CD4-positive, alpha-beta T cell treated with Interleukin-12 subunit alpha and Interleukin-12 subunit beta, for 1 hour (primary cell): ENCODE results near the gene LAMC3.
"Not testable (repeated sequence)": the region's sequence is repeated elsewhere in the genome, so short reads cannot be mapped to it uniquely, and the experiment has no call there.

ENCODE experiments used
- DNase-seq: peaks from one replicate; pipeline ENCODE4 v3.0.0-alpha.2; 2020

The LAMC3 gene

DNA sequence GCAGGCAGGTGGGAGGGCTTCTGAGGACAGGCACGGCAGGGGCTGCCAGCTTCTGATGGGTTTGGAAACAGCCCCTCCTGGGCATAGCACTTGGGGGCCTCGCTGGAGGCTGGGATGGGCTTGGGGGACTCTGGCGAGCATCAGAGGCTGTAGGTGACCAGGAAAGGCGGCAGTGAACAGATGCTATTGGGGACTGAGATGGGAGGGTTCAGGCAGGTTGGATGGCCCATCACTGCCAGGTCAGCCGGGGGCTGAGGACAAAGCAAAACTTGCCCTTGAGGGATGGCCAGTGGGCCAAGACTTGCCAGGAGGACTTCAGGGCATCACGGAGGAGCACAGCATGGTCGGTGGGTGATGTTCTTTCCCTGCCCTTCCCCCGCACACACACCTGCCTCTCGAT, 94.0 kb downstream of the LAMC3 start:
- DNase-seq: no peak

DNA sequence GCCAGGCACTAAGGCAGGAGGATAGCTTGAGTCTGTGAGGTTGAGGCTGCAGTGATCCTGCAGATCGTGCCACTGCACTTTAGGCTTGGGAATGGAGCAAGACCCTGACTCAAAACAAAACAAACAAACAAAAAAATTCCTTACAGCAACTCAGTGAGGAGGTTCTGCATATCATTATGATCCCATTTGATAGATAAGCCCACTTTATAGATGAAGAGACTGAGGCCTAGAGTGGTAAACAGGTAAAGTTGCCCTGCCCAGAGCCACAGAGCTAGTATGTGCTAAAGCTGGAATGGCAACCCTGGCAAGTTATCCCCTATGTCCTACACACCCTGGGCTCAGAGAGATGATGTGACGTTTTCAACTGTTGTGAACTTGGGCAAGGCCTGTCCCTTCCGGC, 94.6 kb downstream of the LAMC3 start:
- DNase-seq: no peak

DNA sequence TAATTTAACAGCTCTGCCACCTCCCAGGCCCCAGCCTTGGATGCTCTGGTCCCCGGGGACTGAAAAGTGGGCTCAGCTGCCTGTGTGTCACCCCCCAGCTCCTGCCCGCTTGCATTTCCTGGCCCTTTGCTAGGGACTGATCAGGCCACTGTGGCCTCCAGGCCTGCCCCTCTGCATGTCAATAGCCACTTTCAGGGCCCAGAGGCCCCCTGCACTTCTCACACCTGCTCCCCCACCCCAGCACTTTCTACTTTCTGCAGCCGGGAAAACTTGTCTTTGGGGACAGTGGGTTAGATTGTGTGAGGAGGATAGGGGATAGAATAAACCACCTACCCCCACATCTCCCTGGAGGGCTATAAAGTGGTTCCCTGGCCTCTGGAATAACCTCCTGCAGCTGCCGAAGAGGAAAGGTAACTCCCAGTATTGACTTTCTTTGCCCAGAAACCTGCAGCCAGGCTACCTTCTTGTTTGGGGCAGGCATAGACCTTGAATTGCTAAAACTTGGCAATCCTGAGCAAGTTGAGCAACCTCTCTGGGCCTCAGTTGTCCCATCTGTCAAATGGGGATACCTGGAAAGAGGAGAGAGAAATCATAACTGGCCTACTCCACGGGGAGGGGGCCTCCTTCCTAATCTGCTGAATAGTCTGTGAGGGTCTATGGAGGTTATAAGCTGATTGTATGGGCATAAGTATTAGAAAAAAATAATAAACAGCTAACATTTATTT, 95.2 kb downstream of the LAMC3 start:
- DNase-seq: no peak

DNA sequence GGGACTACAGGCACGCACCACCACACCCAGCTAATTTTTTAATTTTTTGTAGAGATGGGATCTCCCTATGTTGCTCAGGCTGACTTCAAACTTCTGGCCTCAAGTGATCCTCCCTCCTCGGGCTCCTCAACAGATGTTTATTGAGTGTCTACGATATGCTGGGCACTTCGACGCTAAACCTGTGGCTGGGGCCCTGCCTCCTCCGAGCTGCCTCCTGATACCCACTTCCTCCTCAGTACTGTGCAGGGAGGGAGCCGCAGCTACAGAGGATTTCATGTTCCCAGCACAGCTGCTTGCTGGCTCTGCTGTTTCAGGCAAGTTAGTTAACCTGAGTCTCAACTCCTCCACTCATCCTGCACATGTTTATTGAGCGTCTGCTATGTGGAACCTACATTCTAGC, 97.0 kb downstream of the LAMC3 start:
- DNase-seq: no peak

DNA sequence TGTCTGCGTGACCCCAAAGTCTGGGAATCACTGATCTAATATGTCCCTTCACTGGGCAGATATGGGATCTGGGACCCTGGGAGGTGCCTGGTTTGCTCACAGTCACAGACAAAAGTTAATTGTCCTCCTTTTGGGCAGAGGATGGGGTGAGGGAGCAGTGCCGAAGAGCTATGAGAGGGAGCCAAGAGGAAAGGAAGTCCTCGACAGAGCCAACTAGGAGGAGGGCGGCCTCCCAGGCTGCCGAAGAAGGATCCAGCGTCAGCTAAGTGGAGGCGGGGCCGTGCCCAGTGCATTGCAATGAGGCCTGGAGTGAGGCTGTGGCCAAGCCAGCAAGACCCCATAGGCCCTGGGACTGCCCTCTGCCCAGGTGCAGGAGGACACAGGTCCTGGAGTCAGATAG, 98.8 kb downstream of the LAMC3 start:
- DNase-seq: no peak

DNA sequence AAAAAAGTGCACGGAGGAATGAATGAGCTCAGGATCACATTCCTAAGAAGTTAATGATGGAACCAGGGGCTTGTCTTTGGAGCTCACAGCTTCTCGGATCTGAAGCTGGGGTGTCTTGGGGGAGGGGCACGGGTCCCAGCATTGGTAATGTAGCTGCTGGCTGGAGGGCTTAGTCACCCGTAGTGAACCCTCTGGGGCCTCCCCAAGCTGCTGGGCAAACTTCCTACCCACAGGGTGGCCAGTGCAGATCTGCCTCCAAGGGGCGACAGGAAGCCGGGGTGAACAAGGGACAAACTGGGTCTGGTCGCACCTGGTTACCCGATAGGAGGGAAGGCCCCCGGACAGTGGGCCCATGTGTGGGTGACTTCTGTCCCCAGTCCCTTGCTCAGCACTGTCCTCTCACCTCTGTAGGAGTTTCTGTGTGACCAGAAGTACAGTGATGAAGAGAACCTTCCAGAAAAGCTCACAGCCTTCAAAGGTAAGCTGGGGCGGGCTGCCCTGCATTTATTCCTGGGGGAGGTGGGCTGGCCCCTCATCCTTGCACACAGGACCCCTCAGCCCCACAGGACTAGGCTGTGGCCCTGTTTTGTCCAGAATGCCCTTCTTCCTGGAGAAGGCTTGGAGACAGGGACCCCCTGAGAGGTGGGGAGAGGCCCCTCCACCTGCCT, 102.3 kb downstream of the LAMC3 start:
- DNase-seq: no peak

DNA sequence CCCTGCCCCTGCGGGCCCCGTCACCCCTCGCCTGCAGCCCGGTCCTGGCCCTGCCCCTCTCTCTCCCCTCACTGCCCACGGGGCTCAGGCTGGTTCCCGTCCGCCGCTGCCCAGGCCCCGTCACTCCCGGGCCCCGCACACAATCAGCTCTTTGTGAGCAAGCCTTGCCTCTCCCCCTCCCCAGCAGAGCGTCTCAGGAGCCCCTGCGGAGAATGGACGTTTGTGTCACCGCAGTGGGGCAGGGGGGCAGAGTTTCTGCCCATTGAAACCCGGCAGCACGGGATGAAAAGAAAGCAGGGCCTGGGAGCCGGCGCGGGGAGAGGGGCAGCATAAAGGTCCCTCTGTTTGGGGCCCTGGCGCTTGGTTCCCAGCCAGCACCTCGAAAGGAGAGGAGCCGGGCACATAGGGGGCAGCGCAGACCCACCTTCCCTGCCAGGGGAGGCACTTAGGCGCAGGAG, 102.9 kb downstream of the LAMC3 start:
- no peak for DNase-seq

DNA sequence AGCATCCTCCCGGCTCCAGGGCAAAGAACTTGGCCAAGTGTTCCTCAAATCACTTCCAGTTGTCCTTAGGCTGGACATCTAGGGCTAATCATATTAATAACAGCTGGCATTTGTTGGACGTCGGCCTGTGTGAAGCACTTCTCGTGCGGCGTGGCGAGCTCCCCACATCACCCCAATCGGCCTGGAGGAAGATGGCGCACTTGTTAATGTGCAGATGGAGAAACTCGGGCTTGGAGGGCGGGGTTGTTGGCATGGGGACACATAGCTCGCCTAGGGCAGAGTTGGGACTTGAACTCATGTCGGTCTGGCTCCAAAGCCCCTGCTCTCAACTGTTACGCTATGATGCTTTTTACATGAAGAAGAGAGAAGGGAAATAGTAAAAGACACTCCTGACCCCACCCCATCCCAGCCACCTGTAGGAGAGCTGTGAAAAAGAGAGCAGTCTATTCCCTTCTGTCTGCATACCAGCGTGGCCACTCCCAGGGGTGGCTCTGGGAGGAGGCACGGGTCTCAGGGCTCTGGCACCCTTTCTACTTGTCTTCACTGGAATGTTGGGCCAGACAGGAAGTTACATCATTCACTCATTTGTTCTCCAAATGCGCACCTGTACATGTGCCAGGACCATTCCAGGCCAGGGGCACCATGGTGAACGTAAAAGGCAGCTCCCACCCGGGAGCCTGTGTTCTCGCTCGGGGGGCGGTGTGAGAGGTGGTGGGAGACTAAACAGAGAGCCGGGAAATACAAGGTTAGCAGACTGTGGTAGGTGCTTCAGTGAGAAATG, 103.6 kb downstream of the LAMC3 start:
- DNase-seq: no peak

DNA sequence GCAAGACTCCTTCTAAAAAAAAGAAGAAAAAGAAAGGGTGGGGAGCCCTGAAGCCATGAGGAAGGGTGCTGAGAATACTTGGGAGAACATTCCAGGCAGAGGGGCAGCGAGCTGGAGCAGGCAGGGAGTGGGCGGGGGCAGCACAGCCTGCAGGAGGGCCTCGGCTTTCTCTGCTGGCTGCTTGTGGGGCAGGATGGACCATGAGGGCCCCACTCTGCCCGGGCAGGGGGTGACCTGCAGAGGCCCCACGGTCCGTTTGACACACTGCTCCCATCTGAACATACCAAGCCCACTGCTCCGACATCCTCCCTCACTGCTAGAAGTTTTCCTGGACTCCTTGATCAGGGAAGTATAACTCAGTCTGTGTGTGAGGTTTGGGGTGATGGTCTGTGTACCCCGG, 104.7 kb downstream of the LAMC3 start:
- DNase-seq: no peak

DNA sequence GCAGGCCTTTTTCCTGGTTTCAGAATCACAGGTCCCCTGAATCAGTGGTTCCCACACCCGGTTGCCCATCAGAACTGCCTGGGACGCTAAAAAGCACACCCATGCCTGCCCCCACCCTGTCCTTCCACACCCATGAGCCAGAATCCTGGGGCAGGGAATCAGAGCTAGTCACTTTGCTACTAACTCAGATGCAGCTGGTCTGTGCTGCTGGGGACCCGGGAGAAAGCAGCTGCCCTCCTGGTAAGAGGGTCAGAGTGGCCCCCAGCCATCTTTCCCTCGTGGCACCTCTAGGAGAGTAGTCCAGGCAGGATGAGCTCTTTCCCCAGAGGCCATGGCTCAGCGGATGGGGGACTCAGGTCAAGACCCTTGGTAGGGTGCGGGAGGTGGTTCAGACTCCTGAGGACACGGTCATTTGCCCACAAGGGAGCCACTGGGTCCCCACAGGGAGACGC, 105.1 kb downstream of the LAMC3 start:
- DNase-seq: no peak

DNA sequence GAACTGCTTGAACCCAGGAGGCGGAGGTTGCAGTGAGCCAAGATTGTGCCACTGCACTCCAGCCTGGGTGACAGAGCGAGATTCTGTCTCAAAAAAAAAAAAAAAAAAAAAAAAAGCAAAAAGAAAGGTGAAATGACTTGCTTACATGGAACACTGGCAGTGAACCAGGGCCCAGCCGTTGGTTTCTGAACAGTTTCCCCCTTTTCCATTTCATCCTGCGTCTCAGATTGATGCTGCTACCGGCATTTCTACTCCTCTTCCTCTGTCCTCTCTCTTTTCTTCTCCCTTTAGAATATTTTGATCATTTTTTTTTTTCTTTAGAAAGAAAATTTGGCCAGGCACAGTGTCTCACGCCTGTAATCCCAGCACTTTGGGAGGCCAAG, 106.4 kb downstream of the LAMC3 start:
- not testable (repeated sequence) for DNase-seq

DNA sequence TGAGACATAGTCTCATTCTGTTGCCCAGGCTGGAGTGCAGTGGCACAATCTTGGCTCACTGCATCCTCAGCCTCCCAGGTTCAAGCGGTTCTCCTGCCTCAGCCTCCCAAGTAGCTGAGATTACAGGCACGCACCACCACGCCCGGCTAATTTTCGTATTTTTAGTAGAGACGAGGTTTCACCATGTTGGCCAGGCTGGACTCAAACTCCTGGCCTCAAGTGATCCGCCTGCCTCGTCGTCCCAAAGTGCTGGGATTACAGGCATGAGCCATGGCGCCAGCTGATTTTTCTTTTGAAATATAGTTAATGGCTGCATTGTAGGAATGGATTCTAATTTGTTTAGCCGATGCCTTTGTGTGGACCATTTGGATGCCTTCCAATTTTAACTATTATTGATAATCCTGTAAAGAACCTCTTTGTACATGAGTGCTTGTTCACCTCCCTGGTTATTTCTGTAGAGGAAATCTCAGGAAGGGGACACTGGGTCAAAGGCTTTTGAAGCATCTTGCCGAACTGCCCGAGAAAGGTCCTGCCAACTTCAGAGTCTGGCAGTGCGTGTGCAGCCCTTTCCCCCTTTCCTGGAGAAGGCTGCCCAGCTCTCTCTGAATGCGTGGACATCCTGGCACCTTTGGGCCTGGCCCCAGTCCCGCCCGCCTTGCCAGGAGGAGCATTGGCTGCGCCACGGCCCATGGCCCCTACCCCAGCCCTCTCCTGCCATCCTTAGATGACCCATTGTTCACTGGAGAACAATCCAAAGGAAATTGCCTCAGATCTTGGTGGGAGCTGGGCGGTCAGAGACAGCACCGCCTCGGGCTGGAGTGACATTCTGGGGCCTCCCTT, 107.5 kb downstream of the LAMC3 start:
- no peak for DNase-seq

DNA sequence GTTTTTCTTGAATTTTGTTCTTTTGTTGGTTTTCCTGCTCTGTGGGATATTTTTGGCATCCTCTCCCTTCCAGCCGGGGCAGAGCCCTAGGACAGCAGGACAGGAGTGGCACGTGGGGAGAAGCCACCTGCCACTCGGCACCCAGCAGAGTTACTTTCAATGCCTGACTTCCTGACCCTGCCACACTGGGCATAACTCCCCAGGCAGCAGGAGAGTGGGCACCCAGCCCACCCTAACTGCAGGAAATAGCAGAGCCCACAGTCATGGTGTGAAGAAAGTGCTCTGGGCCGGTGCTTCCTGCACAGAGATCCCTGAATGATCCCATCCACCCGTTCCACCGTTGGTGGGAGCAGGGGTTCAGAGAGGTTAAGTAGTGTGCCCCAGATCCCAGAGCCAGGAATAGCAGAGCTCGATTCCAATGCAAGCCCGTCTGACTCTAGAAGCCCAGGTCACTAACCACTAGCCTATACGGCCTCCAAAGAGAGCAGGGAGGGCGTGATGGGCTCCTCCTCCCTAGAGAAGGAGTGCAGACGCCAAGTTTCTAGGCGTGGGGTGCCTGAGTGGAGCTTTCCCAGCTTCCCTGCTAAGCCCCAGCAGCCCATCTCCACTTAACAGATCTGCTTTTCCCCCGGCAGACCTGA, 108.3 kb downstream of the LAMC3 start:
- no peak for DNase-seq

DNA sequence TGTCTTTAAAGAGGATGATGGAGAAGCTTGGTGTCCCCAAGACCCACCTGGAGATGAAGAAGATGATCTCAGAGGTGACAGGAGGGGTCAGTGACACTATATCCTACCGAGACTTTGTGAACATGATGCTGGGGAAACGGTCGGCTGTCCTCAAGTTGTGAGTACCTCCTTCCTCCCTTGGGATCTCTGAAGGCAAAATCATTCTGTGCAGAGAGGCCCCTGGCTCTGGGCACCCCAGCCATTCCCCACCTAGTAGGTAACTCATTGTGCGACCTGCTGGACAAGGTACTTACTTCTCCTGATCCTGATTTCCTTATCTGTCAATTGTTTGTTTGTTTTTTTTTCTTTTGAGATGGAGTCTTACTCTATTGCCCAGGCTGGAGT, 108.8 kb downstream of the LAMC3 start:
- no peak for DNase-seq

DNA sequence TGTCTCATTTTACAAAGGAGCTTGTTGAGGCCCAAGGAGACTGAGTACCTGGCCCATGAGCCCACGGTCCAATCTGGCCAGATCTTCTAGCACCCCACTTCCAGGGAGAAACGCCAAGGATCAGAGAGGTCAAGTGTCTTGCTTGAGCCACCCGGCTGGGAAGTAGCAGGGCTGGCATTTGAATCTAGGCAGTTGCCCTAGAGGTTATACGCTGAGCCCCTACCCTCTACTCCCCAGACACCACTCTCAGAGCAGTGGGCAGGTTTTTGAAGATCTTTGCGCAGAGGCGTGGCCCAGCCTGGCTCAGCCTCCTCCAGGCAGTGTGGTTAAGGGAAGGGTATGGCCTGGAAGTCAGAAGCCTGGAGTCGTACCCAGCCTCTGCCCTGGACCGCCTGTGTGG, 110.6 kb downstream of the LAMC3 start:
- no peak for DNase-seq

DNA sequence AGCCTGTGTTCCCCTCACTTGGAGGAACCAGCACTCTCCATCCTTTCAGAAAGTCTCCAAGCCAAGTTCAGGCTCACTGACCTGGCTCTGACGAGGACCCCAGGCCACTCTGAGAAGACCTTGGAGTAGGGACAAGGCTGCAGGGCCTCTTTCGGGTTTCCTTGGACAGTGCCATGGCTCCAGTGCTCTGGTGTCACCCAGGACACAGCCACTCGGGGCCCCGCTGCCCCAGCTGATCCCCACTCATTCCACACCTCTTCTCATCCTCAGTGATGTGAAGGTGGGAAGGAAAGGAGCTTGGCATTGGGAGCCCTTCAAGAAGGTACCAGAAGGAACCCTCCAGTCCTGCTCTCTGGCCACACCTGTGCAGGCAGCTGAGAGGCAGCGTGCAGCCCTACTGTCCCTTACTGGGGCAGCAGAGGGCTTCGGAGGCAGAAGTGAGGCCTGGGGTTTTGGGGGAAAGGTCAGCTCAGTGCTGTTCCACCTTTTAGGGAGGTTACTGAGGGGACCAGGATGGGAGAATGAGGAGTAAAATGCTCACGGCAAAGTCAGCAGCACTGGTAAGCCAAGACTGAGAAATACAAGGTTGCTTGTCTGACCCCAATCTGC, 111.8 kb downstream of the LAMC3 start:
- no peak for DNase-seq

DNA sequence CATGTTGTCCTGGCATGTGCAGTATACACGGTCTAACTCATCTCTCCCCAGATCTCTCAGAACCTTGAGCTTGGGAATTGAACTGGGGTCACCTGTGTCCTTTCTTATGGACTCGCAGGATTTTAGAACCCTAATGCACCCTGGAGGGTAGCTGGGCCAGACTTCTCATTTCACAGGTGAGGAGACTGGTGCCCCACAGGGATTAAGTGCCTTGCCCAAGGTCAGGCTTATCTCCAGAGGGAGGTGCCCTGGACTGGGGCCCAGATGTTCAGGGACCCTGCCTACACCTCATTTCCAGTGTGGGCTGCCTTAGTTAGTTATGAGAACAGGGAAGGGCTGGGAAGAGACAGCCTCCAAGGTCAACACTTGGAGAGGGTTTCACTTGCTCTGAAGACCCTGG, 112.4 kb downstream of the LAMC3 start:
- DNase-seq: no peak

DNA sequence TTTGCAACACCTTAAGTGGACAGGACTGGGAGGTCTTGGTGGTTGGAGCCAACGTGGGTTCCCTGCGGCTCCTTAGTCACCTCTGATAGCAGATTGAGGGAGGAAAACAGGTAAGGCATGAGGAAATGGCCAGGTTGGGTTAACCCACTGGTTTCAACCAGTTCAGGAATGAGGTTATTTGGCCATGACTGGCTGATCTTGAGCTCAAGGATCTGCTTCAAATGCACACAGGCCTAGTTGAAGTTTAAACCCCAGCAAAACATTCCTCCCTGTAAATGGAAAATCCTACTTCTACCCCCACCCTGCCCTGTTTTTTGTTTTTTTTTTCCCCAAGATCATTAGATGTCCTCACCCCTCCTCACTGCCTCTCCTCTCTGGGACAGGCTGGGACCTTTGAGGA, 113.2 kb downstream of the LAMC3 start:
- DNase-seq: no peak

DNA sequence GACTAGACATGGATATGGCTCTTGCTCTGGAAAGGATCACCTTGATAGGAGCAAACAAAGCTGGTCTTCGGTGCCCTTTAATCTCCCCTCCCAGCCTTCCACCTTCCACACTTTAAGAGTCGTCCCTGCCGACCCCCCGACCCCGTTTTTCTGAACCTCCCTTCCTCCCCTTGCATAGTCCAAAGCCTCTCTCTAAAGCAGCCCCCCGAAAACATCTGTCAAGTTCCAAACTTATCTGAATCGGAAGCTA, 116.0 kb downstream of the LAMC3 start:
- DNase-seq: no peak

DNA sequence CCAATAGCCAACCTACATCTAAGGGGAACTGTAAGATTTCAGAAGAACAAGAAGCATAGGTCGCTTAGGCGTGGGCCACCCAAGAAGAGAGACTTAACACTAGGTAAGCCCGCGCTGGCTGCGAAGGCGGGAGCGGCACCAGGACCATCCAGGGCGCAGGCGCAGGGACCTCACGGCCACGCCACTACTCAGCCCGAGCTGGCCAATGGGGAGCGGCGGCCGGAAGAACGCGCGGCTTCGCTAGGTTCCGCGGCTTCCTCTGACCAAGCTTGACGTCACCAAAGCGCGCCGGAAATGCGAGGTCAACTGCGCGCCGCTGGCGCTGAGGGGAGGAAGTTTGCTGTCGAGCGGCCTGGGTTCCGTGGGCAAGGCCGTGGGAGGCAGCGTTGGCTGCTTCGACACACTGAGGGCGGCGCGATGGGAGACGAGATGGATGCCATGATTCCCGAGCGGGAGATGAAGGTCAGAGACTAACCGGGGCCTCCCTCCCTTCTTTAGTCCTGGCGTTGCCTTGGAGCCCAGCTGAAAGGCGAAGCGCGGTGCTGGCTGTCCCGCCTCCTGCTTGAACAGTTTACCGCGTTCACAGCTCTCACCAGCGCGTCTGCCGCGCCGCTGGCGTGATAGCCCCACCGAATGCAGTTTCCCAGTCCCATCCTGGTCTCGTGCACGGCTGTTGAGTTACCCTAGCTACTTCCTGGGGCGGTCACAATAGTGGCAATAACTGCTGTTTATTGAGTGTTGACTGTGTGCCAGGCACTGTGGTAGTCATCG, 116.5 kb downstream of the LAMC3 start, which contains the start of gene NUP214:
TSS of gene NUP214 (plus strand) at position 299 of the 771 bp plus-strand sequence. CDS start at position 418, 119 bp downstream.
- DNase-seq: peak; percentile 99

DNA sequence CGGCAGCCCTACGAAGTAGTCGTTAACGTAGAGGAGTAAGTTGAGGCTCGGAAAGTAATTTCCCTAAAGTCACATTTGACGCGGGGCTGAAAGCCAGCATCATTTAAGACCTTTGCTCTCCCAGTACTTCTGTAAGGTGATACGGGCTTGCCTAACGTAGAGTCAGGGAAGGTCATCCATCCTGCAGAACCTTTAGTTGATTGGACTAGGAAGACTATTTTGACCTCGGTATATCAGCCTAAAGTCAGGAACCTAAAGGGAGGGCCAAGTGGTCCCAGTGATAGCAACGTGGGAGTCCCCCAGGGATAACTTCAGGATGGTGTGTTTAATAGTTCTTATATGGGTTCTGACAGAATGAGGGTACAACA, 117.1 kb downstream of the LAMC3 start:
- no peak for DNase-seq

DNA sequence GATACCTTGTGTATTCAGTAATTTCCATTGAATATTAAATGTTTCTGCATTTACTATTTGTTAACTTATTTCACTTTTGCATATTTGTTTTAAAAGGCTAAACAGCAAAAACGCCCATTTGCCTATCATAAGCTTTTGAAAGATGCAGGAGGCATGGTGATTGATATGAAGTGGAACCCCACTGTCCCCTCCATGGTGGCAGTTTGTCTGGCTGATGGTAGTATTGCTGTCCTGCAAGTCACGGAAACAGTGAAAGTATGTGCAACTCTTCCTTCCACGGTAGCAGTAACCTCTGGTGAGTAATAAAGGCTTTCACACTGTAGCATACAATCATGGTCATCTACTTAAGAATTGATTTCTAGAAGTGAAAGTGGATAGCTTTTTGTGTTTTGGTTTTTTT, 120.2 kb downstream of the LAMC3 start:
- DNase-seq: no peak
